Measurements from ENCODE around the gene CPA5.

The CPA5 gene

DNA sequence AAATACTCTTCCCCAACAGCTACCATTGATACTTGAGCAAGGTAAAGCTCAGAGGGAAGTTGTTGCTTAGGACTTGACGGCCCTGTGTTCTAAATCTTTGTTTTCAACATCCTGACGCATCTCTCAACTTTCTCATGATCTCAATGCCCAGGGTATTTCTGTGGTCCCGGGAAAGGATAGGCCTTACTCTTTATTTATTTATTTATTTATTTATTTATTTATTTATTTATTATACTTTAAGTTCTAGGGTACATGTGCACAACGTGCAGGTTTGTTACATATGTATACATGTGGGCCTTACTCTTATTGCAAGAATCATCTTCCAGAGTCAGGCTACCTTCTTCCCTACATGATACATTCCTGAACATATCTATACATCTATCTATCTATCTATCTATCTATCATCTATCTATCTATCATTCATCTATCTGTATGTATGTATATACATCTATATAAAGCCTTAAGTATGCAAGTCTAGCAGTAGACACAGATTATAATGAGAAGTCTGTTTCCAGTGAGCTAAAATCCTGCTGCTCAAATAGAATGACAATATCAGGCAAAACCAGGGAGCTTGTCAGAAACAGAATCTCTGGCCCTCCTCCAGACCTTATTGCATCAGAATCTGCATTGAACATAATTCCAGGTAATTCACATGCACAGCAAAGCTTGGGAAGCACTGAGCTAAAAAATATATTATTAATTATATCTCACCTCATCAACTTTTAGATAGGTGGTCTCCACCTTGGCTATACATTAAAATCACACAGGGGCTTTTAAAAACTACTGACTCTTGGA is 12.2 kb upstream of the CPA5 start:
- DNase-seq (ENCODE audit: low read depth, low spot score) = no peak

DNA sequence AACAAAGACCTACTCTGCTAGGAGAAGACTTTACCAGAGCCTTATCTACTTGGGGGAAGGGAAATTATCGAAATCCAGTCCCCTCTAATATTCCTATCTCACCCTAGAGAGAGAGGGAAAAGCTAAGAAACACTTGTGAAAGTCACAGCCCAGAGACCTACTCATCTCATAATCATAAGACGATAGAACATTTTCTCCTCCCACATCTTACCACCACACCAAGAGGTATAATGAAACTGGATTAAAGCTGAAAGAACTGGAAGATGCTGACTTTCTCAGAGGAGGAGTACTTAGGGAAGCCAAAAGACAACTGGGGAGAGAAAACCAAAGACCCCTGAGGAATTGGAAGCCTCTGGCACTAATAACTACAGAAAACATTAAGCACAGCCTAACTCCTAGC is 10.8 kb upstream of the CPA5 start:
- DNase-seq (ENCODE audit: low read depth, low spot score) = no peak

DNA sequence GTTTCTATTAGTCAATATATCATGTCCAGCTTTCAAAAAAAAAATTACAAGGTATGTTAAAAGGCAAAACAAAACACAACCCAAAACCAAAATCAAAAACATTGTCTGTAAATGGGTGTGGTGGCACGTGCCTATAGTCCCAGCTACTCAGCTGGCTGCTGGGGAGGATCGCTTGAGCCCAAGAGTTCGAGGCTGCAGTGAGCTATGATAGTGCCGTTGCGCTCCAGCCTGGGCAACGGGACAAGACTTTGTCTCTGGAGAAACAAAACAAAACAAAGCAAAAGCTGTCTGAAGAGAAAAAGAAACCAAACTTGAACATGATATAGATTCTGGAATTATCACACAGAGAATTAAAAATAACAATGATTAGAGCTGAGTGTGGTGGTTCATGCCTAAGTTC is 10.3 kb upstream of the CPA5 start:
- no peak for DNase-seq (ENCODE audit: low read depth, low spot score)

DNA sequence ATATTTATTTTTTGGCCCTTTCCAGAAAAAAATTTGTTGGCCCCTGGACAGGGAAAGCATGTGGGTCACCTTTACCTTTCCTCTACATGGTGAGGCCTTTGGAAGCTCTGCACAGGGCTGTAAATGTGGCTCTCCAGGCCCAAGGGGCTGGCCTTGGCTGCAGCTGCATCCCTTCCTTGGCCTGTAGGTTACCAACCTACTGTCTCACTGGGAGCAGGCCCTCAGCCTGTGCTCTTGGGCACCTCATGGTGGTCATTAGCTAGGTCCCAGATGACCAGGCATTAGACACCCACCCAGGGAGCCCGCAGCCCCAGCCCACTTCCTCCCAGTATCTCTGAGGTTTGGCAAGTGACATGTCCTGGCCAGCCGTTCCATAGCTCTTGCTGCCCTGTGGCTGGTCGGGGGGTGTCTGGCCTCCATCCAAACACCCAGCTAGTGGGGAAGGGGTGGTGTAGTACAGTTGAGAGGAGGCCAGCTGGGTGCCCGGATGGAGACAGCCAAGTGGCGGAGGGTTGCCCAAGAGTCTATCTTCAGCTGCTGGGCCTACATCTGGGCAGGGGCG is 7.1 kb upstream of the CPA5 start:
- no peak for DNase-seq (ENCODE audit: low read depth, low spot score)

DNA sequence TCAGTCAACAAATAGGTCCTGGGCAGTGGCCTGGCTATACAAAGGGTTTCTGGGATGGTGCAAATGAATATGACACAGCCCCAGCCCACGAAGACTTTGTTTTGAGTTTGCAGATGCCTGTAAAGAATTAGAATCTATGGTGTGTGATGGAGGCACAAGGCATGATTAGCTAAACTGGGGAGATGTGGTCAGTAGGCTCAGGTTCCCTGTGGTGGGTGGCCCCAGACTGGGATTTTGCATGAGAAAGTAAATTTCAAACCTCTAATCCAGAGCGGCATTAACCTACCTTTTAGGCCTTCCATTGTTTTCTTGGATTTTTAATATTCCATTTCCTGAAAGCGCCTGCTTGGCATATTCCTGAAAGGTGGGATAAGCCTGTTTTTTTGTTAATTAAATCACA is 6.4 kb upstream of the CPA5 start:
- DNase-seq (ENCODE audit: low read depth, low spot score) = no peak

DNA sequence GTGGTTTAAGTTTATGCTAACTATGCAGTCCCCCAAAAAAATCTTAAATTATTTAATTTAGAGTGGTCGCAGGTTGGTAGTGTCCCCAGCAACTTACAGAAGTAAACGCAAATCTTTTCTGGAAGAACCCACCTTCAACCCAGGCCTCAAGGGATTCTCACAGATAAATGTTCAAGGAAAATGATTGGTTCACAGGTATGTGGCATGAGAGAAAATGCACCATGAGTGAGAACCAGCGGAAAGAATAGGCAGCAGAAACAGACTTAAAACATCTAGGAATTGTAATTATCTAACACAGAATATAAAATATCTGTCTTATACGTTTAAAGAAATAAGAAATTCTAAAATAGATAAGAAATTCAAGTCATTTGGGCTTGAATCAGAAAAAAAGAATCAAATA is 2.7 kb upstream of the CPA5 start:
- DNase-seq (ENCODE audit: low read depth, low spot score) = no peak

DNA sequence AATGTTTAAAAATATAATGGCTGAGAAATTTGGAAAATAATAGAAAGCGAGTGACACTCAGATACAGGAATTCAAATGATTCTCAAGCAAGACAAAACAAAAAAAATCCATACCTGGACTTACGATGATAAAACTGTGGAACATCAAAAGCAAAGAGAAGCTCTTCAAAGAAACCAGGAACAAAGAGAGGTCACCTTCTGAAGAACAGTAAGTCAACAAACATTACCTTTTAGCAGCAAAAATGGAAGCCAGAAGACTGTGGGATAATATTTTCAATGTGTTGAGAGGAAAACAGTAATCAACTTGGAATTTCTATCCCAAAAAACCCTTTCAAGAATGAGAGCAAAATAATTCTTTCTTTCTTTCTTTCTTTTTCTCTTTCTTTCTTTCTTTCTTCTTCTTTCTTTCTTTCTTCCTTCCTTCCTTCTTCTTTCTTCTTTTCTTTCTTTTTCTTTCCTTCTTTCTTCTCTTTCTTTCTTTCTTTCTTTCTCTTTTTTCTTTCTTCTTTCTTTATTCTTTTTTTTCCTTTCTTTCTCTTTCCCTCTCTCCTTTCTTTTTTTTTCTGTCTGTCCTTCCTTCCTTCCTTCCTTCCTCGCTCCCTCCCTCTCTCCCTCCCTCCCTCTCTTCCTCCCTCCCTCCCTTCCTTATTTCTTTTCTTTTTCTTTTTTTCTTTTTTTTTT is 1.8 kb upstream of the CPA5 start:
- DNase-seq (ENCODE audit: low read depth, low spot score) = no peak

DNA sequence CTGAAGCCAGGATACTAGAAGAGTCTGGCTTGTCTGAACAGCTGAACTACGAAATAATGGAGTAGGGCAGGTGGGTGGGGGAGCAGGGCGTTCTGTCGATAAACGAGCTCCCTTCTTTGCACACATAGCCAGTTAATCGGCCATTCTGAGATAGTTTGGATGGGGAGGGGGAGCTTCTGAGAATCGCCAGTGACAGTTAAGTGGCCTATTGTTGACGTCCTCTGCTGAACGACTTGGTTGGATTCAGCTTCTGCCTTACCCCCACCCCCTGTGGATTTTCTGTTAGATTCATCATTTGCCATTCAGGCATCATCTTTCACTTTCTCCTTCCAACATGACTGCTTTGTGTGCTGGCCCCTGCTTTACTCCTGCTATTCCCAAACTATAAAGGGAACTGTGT is 520 bp downstream of the CPA5 start:
- no peak for DNase-seq (ENCODE audit: low read depth, low spot score)

DNA sequence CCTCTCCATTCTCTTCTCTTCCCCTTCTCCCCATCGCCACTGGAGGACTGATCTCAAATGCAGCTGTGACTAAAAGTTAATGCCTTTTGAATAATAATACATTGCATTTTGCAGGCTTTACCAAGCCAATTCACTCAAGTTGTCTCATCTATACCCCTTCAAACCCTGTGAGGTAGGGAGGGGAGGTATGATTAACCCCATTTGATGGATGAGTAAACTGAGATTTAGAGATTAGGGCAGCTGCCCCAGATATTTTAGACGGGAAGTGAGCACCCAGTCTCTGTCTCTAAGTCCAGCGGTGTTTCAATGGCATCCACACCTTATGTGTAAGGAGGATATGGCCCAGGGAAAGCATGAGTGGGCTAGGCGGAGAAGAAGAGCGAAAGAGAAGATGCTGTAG is 1.1 kb downstream of the CPA5 start:
- no peak for DNase-seq (ENCODE audit: low read depth, low spot score)

DNA sequence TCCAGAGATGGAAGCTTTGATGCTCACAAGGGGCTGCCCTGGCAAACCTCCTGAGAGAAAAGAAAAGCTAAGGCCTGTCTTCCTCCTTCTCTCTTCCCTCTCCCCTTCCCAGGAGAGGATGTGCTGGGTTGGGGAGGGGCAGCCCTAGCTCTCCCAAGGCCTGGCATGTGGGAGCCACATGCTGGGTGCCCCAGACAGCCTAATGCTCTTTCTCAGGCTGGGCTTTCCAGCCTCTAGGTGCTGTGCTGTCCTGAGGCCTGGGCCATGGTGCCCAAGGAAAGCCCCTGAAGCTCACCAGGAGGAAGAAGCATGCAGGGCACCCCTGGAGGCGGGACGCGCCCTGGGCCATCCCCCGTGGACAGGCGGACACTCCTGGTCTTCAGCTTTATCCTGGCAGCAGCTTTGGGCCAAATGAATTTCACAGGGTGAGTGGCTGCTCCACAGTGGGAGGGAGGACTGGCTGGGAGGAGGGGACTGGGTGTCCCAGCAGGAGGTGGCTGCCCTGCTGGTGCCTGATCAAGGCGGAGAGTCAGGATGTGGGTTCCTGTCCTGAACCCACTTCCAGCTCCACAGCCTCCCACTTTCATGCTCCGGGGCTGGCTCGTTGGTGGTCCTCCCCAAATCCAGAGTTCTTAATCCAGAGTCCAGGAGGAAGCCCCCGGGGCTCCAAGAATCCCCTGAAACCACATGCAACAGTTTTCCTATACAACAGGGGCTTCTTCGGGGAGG is 1.7 kb downstream of the CPA5 start:
- no peak for DNase-seq (ENCODE audit: low read depth, low spot score)

DNA sequence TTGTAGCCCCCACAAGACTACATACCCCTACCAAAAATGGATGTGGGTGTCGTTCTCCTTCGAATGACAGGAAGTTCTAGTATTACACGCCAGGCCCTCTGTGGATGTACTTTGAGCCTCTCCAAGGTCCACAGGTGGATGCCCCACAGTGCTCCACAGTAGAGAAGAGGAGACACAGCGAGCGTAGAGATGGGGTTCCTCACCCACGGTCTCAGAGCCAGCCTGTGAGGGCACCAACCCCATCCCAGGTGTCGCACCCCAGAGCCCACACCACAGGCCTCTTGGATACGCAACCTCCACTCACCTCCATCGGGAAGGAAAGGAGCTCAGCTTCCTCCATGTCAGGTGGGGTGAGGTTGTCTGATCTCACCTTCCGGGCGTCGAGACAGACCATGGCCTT is 2.3 kb downstream of the CPA5 start:
- DNase-seq (ENCODE audit: low read depth, low spot score) = no peak

DNA sequence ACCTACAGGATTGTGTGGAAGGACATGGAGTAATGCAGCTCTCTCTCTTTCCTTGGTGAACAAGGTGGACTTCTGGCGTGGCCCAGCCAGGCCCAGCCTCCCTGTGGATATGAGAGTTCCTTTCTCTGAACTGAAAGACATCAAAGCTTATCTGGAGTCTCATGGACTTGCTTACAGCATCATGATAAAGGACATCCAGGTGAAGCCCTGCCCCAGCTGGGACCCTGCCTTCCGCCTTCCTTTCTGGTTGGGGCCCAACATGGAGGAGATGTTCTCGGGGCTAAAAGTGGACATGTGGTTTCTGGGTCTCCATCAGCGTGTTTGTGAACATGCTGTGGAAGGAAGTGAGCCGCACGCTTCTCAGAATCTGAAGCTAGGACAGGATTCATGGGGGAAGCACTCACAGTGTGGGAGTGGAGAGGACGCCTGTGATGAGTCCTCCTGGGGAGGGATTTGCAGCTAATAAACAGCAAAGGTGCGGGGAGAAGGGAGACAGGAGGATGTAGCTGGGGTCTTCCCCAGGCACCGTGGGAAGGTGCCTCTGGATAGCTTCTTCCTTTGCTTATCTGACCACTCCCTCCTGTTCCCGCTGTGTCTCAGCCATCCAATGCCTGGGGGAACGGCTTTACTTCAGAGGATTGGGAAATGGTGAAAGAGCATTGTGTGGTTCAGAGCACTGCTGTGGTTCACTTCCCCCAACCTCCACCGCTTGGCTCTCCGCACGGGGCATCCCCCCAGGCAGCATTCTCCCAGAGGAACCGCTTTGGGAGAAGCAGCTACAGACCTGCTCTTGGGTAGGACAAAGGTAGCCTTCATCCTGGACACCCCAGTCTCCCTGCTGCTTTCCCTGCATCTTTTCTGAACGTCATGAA is 5.5 kb downstream of the CPA5 start:
- DNase-seq (ENCODE audit: low read depth, low spot score) = no peak

DNA sequence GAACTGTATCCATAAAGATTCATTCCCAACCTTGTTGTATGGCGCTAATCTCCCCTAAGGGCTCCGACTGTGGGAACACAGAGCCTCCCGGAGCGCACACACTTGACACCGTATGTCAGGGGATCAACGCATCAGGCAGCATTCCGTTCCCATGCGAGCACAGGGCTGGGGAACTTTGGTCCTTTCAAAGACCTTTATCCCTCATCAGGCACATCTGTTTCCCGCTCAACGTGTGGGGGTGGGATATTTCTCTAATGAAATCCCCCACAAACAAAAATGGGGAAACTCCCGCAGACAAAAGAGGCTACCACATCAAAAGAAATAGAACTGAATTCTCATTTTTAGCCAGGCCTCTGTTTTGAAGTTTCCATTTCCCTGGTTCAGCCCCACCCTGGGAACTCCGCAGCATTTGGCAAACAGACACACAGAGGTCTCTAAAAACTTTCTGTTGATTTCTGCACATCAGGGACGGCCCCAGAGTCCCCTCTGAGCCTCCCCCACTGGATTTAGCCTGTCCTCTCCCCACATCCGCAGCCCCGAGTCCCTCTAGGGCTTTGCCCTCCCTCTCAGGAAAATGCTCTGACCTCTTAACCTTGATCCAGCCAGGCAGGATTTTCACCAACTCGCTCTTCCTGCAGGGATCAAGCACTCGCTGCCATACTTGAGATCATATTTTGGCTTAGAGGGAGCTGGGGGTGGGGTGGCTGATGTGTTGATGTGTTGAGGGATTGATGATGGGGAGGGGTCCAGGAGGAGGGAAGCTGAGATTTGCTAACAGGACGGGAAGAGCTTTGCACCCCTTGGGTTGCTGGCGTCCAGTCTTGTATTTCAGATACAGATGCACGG is 6.6 kb downstream of the CPA5 start:
- DNase-seq (ENCODE audit: low read depth, low spot score) = no peak

DNA sequence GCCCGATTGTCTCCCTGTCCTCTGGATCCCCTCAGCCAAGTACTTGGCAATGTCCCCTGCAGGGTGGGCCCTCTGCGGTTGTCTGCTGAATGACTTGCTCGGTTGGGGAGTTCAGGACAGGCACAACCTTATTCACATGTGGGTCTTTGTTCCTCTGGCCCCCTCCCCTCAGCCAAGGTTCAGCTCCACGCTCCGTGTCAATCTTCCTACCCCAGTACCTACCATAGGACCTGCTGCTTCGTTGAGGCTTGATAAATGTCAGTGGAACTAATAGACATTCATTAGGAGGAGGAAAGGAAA is 7.1 kb downstream of the CPA5 start:
- DNase-seq (ENCODE audit: low read depth, low spot score) = no peak

DNA sequence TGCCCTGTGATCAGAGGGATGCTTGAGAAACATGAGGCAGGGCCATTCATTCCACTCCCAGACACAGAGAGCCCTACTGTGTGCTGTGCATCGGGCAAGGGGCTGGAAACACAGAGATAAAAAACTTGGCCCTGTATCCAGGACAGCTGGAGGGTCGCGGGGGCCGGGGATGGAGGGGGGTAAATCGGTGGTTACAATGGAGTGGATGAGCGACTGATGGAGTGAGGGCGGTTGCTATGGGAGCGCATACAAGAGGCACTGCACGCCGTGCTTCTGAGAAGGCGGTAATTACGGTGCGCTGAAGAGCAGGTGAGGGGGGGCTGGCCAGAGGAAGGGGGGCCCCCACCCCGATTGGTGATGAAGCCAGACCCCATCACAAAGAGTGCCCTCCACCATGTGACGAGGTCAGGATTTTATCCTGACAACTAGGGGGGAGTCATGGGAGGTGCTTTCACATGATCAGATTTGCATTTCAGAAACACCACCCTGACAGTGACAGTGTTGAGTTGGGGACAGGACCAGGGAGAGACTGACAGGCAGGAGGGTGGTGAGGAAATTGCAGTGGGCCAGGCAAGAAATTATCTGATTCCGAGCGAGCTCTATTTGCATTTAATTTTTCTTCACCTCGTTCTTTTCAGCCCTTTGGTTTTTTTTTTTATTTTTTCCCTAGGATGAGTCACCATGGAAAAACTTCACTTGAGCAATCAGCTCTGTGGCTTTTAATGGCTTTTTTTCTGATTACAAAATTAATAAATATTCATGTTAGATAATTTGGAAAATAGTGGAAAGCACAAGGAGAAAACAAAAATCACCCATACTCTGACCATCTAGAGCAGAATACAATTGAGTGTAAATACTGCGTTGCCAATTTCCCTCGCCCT is 7.8 kb downstream of the CPA5 start:
- no peak for DNase-seq (ENCODE audit: low read depth, low spot score)

DNA sequence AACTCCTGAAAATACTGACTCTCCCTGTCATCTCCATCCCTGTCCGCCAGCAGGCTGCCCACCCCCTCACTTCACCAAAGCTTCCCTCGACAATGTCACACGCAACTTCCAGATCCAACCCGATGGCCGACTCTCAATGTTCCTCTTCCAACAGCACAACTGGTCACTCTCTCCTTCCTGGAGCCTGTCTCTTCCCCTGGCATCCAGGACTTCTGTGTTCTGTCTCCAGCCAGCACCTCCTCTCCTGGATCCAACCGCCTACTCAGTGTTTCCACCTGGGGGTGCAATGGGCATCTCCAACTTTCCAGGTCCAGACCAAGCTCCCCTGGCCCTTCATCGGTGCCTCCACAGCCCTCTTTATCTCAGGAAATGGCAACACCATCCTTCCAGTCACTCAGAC is 8.6 kb downstream of the CPA5 start:
- no peak for DNase-seq (ENCODE audit: low read depth, low spot score)

DNA sequence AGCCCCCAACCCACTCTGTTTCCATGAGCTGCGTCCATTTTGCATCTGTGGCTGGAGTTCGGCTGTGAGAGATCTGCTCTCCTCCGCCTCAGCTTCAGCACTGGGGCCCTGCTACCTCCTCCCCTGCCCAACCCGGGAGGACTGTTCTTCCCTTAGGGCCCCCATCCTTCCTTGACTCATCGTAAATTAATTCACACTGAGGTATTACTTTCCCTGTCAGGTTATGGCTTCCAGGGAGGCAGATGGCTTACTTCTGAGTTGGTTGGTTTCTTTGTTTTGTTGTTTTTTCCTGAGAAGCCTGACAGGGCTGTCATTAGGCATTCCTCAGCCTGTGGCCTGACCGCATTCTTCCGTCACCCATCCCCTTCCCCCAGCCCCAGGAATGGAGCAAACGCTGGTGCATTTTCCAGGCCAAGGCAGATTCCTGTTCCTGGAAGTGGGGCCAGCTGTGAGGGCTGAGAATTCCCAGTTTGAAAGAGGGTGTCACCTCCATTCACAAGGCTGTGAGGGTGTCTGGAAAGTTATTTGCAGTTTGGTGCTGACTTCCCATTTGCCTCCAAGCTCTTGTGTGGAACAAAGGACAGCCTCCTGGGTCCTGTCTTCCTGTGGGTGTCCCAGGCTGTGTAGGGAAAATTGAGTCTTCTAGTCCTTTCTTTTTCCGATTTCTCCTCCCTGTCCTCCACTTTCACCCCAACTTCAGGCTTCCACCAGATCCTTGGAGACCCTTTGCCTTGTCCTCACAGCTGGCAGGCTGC is 11.7 kb downstream of the CPA5 start:
- DNase-seq (ENCODE audit: low read depth, low spot score) = no peak

DNA sequence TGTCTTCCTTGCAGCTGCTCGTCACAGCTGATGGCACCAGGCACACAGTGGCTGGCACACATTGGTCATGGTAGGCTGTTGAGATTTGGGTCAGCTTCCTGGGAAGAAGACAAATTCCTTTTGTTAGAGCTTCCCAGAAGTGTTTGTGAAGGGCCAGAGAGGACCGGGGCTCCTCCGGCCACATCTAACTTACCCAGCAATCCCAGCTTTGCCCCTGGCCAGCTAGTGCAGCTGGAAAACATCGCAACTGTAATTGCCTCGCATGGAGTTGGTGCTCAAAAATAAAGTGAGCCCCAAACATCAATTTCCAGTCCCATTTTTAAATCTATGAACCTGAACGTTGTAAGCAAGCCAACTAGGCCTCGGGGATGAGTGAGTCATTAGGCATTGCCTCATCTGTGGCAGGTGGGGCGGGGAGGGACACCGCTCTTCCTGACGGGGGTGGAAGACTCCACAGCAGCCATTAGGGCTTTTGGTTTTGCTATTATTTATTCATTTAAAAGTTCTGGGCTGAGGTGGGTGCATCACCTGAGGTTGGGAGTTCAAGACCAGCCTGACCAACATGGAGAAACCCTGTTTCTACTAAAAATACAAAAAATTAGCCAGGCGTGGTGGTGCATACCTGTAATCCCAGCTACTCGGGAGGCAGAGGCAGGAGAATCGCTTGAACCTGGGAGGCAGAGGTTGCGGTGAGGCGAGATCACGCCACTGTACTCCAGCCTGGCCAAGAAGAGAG is 12.4 kb downstream of the CPA5 start:
- DNase-seq (ENCODE audit: low read depth, low spot score) = no peak

Measured in activated naive CD8-positive, alpha-beta T cell treated with anti-CD3 and anti-CD28 coated beads, Interleukin-2, amount 50 U/mL, for 16 hours (primary cell).